H1 (cell line): ENCODE results near the gene CYP2S1. TPM values are rescaled to one million over a fixed set of nuclear protein-coding genes. Genes with fewer than 3 reads are reported as not detected.

Source experiments
- CHD7 ChIP-seq: fragments of 300-600 bp; sonication (generic); IDR thresholded peaks from 2 replicates; pipeline ENCODE4 v1.7.1; 2012; ENCODE audit warnings: low read length, moderate library complexity, mild to moderate bottlenecking, inconsistent platforms; ENCODE audit not compliant: insufficient replicate concordance
- EP300 ChIP-seq, 2 experiments: IDR thresholded peaks; 1 replicate in 1 of 2; 2 replicates in 1 of 2; pipeline ENCODE4 v1.6.1; 2011 to 2012; ENCODE audit warnings: low read depth in 2 of 2, low read length in 2 of 2, mild to moderate bottlenecking in 2 of 2, borderline replicate concordance in 1 of 2, inconsistent platforms in 1 of 2, moderate library complexity in 1 of 2
- HDAC6 ChIP-seq: IDR thresholded peaks from one replicate; pipeline ENCODE4 v1.7.1; 2012; ENCODE audit warnings: low read depth, mild to moderate bottlenecking, inconsistent platforms, low read length, moderate library complexity
- NRF1 ChIP-seq: IDR thresholded peaks from 2 replicates; pipeline ENCODE4 v1.6.1; 2011; ENCODE audit warnings: mild to moderate bottlenecking, low read depth, low read length, improper control_type of control experiment
- polyA plus RNA-seq, 7 experiments: library from polyadenylated mRNA; depleted of rRNA in 3 of 7; stranded (reverse) in 5 of 7; unstranded in 2 of 7; fragments of >200 nt in 5 of 7; fragments of 200-250 nt in 2 of 7; gene quantifications; 1 replicate in 5 of 7; 2 replicates in 1 of 7; 4 replicates in 1 of 7; pipeline versions ENCODE4 v1.2.1 to v1.2.3, GENCODE V29; 2011 to 2013; ENCODE audit warnings: missing spikeins in 2 of 7, mixed read lengths in 2 of 7
- total RNA-seq: library from RNA; stranded (reverse); fragmentation: NEBNext Ultra II Directional; extraction: Animal tissue kit (Norgen Biotek cat#: 25700); gene quantifications from 2 replicates; pipeline ENCODE4 v1.2.1, GENCODE V29; 2021

The CYP2S1 gene
- total and polyA plus RNA-seq, 2 of the 8 experiments (the other 6 are each of a cell fraction or from before 2014, with no cell fraction given), result 97.9 to 245 TPM

- TF ChIP-seq CHD7 (no peak), EP300 (IDR thresholded peaks at IDR 0.05; ENCODE audit: borderline replicate concordance in 1 of 2, low read depth in 2 of 2, low read length in 2 of 2) (peak in 1 of 2 experiments; percentile 83; a peak in 1 of 3 replicates), NRF1 (no peak), HDAC6 (no peak)
Observed at GRCh38 chr19:41223431-41224234, 30.6 kb downstream of the CYP2S1 start (continued).
